Central memory CD4-positive, alpha-beta T cell (primary cell): ENCODE data around the gene OR13C8.
"Not testable (repeated sequence)": the region's sequence is repeated elsewhere in the genome, so short reads cannot be mapped to it uniquely, and the experiment has no call there.

Experiments
- DNase-seq: peaks from one replicate; pipeline ENCODE4 v3.0.0; 2022
- total RNA-seq, 3 experiments: gene quantifications; one replicate each; lab custom pipeline; 2026; lab: John Stamatoyannopoulos, UW

Gene OR13C8
- 0 reads per million in 3 experiments for total RNA-seq

GRCh38 chr9:104568868-104569267, at the start of gene OR13C8:
TSS of gene OR13C8 (plus strand) at chr9:104569168. CDS start at chr9:104569168, 0 bp downstream.
- no peak for DNase-seq

GRCh38 chr9:104520241-104520640, 48.7 kb upstream of the OR13C8 start:
- DNase-seq: not testable (repeated sequence)

GRCh38 chr9:104527109-104527508, 41.9 kb upstream of the OR13C8 start, which contains the start of gene OR13C4:
TSS of gene OR13C4 (minus strand) at chr9:104527209. CDS start at chr9:104527209, 0 bp downstream.
- DNase-seq: no peak

GRCh38 chr9:104536756-104537155, 32.2 kb upstream of the OR13C8 start, which contains the start of gene OR13C3:
TSS of gene OR13C3 (minus strand) at chr9:104536856. CDS start at chr9:104536723, 133 bp downstream.
- DNase-seq: no peak

GRCh38 chr9:104539275-104539674, 29.7 kb upstream of the OR13C8 start:
- no peak for DNase-seq

GRCh38 chr9:104544644-104545043, 24.3 kb upstream of the OR13C8 start:
- DNase-seq: no peak

GRCh38 chr9:104553261-104553660, 15.7 kb upstream of the OR13C8 start:
- DNase-seq: no peak

- DNase-seq: no peak
Measured at GRCh38 chr9:104555521-104555920, 13.4 kb upstream of the OR13C8 start.

- no peak for DNase-seq
Measured at GRCh38 chr9:104556830-104557634, 11.9 kb upstream of the OR13C8 start.

- DNase-seq: no peak
Measured at GRCh38 chr9:104564358-104564757, 4.6 kb upstream of the OR13C8 start.

GRCh38 chr9:104572612-104573011, 3.6 kb downstream of the OR13C8 start:
- DNase-seq: no peak

- DNase-seq: no peak
Measured at GRCh38 chr9:104575456-104575855, 6.5 kb downstream of the OR13C8 start.

- no peak for DNase-seq
Measured at GRCh38 chr9:104577263-104577662, 8.3 kb downstream of the OR13C8 start.

GRCh38 chr9:104580562-104580961, 11.6 kb downstream of the OR13C8 start:
- no peak for DNase-seq

GRCh38 chr9:104586496-104587180, 17.7 kb downstream of the OR13C8 start:
- DNase-seq: no peak

- no peak for DNase-seq
Measured at GRCh38 chr9:104589626-104590025, 20.7 kb downstream of the OR13C8 start.

GRCh38 chr9:104598749-104599148, 29.8 kb downstream of the OR13C8 start:
- not testable (repeated sequence) for DNase-seq

GRCh38 chr9:104599313-104599712, 30.3 kb downstream of the OR13C8 start, which contains the start of gene OR13C5:
TSS of gene OR13C5 (minus strand) at chr9:104599413. CDS start at chr9:104599413, 0 bp downstream.
- DNase-seq: not testable (repeated sequence)

- DNase-seq: no peak
Measured at GRCh38 chr9:104604801-104605200, 35.8 kb downstream of the OR13C8 start.

- not testable (repeated sequence) for DNase-seq
Measured at GRCh38 chr9:104605527-104605926, 36.6 kb downstream of the OR13C8 start, which contains the start of gene OR13C2. TSS of gene OR13C2 (minus strand) at chr9:104605627. CDS start at chr9:104605627, 0 bp downstream.

GRCh38 chr9:104606152-104606551, 37.2 kb downstream of the OR13C8 start:
- DNase-seq: no peak

- DNase-seq: no peak
Measured at GRCh38 chr9:104608336-104608735, 39.4 kb downstream of the OR13C8 start.

- DNase-seq: no peak
Measured at GRCh38 chr9:104611213-104611612, 42.2 kb downstream of the OR13C8 start.
